ENCODE data around the gene HES4.

- TF ChIP-seq HOXA7 (CRISPR knock-in tag; IDR thresholded peaks at IDR 0.05; ENCODE audit: borderline replicate concordance) (no peak), ZNF37A (tag by site-specific recombination; IDR thresholded peaks at IDR 0.05) (no peak), CTCF (tag by site-specific recombination; IDR thresholded peaks at IDR 0.05) (no peak), RBAK (tag by site-specific recombination; IDR thresholded peaks at IDR 0.05) (no peak)
Observed at GRCh38 chr1:1031659-1032235, 31.9 kb upstream of the HES4 start.

Data from HEK293 (cell line).